Stimulated activated CD8-positive, alpha-beta memory T cell treated with anti-CD3 and anti-CD28 coated beads, Interleukin-4, amount 100 ng/mL, for 24 hours (primary cell): ENCODE measurements around the gene ATP6AP1.
A peak's percentile ranks its signal among the peaks of the same experiment; 100 is the strongest.
"Not testable (repeated sequence)": the region's sequence is repeated elsewhere in the genome, so short reads cannot be mapped to it uniquely, and the experiment has no call there.

Source experiments
- DNase-seq: peaks from one replicate; pipeline ENCODE4 v3.0.0-alpha.2; 2020; ENCODE audit warnings: low read depth

ATP6AP1 gene

GRCh38 chrX:154399527-154400368, 28.7 kb upstream of the ATP6AP1 start:
- DNase-seq = no peak

DNA sequence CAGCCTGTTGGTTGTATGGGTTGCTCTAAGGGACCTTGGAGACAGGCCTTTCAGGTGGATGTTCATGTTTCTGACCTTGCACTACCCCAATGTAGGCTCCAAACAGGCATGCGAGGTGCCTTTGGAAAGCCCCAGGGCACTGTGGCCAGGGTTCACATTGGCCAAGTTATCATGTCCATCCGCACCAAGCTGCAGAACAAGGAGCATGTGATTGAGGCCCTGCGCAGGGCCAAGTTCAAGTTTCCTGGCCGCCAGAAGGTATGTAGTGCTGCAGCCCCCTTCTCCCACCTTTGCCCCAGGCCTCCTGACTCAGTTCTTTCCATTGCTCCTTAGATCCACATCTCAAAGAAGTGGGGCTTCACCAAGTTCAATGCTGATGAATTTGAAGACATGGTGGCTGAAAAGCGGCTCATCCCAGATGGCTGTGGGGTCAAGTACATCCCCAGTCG, 28.1 kb upstream of the ATP6AP1 start:
- DNase-seq = not testable (repeated sequence)

GRCh38 chrX:154401045-154401799, 27.3 kb upstream of the ATP6AP1 start:
- DNase-seq = no peak

- no peak for DNase-seq
Observed at GRCh38 chrX:154401918-154402621, 26.4 kb upstream of the ATP6AP1 start.

GRCh38 chrX:154402622-154403127, 25.8 kb upstream of the ATP6AP1 start:
- DNase-seq = no peak

DNA sequence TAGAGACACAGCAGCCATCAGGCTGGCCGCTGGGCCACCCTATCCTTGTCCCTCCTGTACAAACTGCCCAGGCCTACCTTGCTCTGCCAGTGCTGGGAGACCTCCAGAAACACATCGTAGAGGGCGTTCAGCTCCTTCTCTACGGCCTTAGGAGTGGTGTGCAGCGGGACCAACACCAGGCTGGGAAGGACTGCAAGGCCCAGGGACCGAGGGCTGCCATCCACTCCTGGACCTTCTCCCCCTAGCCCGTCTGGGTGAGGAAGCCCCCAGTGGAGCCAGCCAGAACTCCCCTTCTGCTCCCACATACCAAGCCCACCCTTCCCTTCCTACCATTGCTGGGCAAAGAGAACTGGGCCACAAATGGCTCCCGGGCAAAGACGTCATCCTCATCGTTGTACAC, 25.3 kb upstream of the ATP6AP1 start:
- no peak for DNase-seq

DNA sequence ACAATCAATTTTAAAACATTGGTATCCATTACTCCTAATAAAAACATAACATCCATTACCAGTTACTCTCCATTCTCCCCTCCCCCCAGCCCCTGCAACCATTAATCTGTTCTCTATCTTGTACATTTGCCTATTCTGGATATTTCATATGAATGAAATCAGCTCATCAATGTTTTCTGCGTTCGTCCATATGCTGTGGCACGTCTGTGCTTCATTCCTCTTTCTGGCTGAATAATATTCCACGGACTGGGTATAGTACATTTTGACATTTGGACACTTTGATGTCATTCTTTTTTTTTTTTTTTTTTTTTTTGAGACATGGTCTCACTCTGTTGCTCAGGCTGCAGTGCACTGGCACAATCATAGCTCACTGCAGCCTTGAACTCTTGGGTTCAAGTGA, 24.6 kb upstream of the ATP6AP1 start:
- DNase-seq = no peak

DNA sequence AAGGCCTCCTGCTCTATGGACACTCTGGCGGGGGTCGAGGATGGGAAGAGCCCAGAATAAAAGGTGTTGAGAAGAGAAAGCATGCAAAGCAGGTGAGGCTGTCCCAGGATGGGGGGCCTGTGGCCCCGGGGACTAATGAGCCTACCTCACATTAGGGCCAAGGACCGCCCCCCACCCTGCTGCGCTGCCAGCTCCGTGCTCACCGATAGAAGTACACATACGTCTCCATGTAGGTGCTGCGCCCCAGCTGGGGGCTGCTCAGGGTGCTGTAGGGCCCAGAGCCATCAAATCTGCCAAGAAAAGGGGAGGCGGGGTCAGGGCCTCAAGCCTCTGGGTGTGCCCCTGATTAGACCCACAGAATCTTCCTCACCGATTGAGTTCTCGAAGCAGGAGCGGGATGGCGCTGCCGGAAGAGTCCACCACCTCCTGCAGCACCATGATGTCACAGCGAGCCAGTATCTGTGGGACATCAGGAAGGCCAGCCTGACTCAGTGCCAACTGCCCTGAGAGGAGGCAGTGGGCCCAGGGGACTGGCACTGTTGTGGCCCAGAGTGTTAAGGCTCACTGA, 23.8 kb upstream of the ATP6AP1 start:
- no peak for DNase-seq

- no peak for DNase-seq
Observed at GRCh38 chrX:154408659-154409221, 19.7 kb upstream of the ATP6AP1 start.

DNA sequence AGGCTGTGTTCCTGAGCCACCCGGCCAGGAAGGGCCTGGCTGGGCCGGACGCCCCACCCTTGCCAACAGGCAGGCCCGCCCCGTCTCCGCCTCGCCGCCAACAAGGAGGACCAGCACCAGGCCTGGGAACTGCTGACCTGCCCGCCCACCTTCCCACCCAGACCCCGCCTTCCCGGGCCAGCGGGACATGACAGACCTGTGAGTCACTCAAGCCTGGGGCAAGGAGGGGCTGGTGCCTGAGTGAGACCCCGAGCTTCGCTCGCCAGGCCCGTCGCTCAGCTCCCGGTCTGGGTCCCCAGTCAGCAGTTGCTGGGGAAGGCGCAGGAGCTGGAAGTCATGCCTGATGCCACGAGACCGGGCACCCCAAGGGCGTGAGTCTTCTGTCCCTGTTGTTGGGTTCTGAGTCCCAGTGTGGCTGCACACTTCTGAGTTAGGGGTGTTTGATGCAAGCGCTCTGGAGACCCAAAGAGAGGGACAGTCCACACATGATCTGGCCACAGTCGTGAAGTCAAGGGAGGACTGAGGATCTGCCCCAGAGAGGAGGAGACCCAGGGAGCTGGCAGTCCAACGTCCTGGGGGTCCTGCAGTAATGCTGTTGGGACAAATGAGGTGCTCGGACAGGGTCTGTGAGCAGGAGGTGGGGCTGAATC, 19.1 kb upstream of the ATP6AP1 start, which contains the start of gene DNASE1L1:
Gene DNASE1L1, minus strand, starts transcription at position 33 of the 650 bp plus-strand sequence. CDS start 3,686 bp downstream, outside the sequence.
- DNase-seq = peak; percentile 33

GRCh38 chrX:154411981-154412340, 16.5 kb upstream of the ATP6AP1 start:
- DNase-seq = peak; percentile 47

GRCh38 chrX:154412468-154412867, 16.0 kb upstream of the ATP6AP1 start:
- DNase-seq = no peak

GRCh38 chrX:154413142-154413541, 15.3 kb upstream of the ATP6AP1 start:
- DNase-seq = no peak

DNA sequence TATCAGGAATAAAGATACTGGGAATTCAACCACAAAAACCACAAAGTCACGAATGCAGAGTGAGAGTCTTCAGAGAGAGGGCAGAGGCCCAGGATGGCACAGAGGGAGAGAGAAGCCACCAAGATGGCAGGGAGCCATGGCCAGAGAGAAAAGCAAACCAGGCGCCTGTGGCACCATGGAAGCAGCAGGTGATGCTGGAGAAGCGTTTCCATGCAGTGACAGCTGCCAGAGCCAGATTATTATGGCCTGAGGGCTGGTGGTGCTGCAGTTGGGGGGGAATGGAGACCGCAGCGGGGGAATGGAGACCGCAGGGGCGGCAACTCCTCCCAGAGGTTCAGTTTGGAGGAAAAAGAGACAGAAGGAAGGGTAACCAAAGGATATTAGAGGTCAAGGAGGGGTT, 11.3 kb upstream of the ATP6AP1 start:
- no peak for DNase-seq

GRCh38 chrX:154419189-154419588, 9.3 kb upstream of the ATP6AP1 start:
- DNase-seq = no peak

GRCh38 chrX:154419688-154420401, 8.6 kb upstream of the ATP6AP1 start:
- DNase-seq = no peak

- no peak for DNase-seq
Observed at GRCh38 chrX:154420402-154420756, 8.1 kb upstream of the ATP6AP1 start.

- no peak for DNase-seq
Observed at GRCh38 chrX:154426916-154427770, 1.3 kb upstream of the ATP6AP1 start.

DNA sequence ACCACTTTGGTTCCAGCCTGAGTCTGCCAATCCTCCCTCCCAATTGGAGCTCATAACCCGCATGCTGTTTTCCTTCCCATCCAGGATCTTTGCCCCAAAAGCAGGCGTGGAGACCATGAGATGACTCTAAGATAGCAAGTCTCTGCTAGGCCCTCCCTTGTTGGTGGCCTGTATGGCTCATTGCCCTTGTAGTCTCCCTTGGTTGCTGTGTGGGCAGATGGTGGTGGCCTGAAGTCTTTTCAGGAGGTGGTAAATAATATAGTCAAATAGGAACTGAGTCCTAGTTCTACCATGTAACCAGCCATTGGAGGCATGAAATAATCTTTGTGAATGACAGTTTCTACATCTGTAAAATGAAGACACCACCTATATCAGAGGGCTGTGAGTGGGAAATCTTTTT, 1.2 kb downstream of the ATP6AP1 start:
- no peak for DNase-seq

DNA sequence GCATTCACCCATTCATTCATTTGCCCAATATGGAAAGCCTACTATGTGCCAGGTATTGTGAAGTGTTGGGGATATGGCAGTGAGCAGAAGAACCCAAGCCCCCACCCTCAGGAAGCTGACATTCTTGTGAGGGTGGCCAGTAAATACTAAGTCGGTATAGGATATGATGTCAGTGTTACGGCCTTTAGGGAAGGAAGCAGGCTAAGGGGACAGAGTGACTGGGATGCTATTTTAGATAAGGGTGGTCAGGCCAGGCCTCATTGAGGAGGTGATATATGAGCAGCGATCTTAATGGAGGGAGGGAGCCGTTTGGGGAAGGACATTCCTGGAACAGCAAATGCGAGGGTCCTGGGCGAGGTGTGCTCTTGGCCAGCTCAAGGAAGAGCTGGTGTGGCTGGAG, 2.0 kb downstream of the ATP6AP1 start:
- no peak for DNase-seq
